HG03521 (cell line): ENCODE measurements around the gene MGST3.
A peak's percentile ranks its signal among the peaks of the same experiment; 100 is the strongest.
"Not testable (repeated sequence)": the region's sequence is repeated elsewhere in the genome, so short reads cannot be mapped to it uniquely, and the experiment has no call there.

Experiments used
- ATAC-seq: cut with Tn5 transposase; IDR thresholded peaks from one replicate; pipeline ENCODE4 v1.9.1; 2021; ENCODE audit warnings: mild to moderate bottlenecking, moderate library complexity; ENCODE audit not compliant: unreplicated experiment

Gene MGST3

DNA sequence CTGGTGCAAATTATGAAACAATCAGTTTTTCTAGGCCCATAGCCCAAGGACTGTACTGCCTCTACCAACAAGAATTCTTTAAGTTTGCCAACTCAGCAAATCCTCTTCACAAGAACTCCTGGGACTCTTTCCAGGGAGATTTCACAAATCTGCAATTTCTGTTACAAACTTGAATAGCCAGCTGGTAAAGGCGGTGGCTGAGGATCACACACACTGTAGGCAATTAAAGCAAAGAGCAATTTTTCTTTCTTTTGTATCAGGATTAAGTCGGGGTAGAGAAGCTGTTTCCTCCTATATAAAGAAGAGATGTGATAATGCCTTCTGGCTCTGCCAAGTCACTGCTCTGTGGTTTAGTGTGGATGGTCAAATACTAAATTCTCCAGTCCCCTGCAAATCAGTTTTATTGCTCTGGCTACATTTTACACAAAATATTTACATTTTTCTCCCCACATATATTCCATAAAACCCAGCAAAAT is 65.6 kb downstream of the MGST3 start:
- no peak for ATAC-seq

DNA sequence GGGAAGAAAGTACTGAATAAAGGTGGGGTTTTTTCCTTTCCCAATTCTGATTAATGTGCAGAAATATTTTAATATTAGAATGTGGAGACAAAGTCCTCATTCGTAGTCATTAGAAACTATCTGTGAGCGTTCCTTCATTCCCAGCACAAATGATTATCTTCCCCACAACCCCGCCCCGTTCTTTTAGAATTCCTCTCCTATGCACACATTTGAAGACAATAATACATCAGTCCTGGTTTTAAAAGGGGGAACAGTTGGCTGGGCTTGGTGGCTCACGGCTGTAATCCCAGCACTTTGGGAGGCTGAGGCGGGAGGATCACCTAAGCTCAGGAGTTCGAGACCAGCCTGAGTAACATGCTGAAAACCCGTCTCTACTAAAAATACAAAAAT is 66.5 kb downstream of the MGST3 start:
- ATAC-seq, result no peak

DNA sequence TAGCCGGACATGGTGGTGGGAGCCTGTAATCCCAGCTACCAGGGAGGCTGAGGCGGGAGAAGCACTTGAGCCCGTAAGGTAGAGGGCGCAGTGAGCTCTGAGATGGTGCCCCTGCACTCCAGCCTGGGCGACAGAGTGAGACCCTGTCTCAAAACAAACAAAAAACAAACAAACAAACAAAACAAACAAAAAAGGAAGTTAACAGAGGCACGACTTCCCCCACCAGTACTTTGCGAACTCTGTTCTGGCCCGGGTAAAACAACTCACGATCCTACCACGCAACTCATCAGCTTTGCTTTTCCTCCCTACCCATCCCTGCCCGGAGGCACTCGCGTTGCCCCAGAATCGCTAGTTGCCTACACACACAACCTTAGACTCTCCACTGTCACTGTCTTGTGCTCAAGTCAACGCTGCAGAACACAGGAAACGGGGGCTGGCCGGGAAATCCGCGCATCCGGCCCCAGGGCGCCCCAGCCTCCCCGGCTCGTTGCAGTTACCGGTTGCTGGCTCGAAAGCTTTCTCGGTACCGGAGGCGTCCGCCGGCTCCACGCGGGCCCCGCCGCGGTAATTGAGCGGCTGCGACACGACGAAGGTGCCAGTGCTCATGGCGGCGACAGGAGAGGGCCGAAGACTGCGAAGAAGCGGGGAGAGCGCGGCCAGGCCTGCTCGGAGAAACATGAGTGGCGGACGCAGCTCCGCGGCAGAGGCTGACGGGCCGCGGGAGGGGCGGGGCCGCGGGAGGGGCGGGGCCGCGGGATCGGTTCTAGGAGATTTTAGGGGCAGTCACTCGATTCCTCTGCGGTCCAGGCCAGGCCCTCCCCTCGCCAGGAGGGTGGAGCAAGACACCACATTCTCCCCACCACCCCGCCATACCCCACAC is 67.1 kb downstream of the MGST3 start, which contains the start of gene ALDH9A1:
Gene ALDH9A1 (minus strand): TSS at position 682 of the 880 bp plus-strand sequence. CDS start 4 bp downstream, at position 678.
- ATAC-seq, result peak; percentile 91

DNA sequence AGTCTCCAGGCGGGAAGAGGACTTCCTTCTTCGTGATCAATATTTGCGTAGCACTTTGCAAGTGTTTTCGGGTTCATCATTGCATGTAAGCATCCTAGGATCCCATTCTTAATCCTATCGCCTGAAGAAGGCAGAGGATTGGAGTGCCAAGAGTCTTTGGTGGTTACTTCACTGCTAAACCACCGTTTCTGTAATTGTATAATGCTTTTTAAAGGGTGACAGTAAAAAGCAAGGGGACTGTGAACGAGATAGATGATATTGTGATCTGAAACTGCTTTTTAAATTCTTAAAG is 67.7 kb downstream of the MGST3 start:
- ATAC-seq, result no peak

DNA sequence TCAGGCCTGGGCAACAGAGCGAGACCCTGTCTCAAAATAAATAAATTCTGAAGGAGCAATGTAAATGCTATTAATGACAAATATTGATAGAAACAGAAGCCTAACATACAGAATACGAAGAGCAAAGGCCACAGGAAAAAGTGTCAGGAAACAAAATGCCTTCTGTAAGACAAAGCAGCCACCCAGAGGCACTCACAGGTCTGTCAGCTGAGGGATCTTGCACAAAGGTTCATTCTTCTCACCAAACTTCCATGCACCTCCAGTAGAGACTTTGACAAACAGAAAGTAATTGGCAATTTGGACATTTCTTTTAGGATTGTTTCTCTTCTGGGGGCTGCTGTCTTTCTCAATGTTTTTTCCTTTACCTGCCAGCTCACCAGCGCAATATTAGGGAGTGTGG is 68.5 kb downstream of the MGST3 start:
- ATAC-seq, result no peak

- not testable (repeated sequence) for ATAC-seq
Observed at GRCh38 chr1:165701922-165702321, 70.9 kb downstream of the MGST3 start.

- ATAC-seq, result no peak
Observed at GRCh38 chr1:165703648-165704047, 72.6 kb downstream of the MGST3 start.
